ENCODE measurements around the gene EN1.

DNA sequence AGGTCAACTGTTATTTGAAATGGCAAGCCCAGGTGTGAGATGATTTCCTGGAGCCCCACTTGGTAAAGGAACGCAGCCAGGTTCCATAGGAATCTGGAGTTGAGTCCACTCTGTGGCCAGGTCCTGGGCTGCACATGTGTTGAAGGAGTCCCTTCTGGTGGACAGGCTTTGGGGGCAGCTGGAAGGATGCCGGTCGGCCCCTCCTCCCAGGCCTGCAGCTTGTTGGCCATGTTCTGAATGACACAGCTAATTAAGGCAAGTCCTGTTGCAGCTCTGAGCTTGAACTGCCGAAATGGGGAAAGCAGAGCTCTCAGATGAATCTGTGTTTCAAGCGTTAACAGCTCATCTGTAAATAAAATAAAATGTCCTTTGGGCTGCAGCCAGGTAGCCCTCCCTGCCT, 23.8 kb downstream of the EN1 start:
- TF ChIP-seq, protein P1, sequence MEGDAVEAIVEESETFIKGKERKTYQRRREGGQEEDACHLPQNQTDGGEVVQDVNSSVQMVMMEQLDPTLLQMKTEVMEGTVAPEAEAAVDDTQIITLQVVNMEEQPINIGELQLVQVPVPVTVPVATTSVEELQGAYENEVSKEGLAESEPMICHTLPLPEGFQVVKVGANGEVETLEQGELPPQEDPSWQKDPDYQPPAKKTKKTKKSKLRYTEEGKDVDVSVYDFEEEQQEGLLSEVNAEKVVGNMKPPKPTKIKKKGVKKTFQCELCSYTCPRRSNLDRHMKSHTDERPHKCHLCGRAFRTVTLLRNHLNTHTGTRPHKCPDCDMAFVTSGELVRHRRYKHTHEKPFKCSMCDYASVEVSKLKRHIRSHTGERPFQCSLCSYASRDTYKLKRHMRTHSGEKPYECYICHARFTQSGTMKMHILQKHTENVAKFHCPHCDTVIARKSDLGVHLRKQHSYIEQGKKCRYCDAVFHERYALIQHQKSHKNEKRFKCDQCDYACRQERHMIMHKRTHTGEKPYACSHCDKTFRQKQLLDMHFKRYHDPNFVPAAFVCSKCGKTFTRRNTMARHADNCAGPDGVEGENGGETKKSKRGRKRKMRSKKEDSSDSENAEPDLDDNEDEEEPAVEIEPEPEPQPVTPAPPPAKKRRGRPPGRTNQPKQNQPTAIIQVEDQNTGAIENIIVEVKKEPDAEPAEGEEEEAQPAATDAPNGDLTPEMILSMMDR (conservative IDR thresholded peaks at IDR 0.05; ENCODE audit: low read length): no peak
- no peak for TF ChIP-seq EZH2phosphoT487 (IDR thresholded peaks at IDR 0.05; ENCODE audit: borderline replicate concordance, low read depth, low read length)

Data from OCI-LY7 (cell line).